Neural progenitor cell (in vitro differentiated cells): ENCODE results near the gene SHANK3. TPM values are rescaled to one million over a fixed set of nuclear protein-coding genes. Genes with fewer than 3 reads are reported as not detected.

Source experiments
- DNase-seq: peaks from one replicate; pipeline ENCODE4 v3.0.0-alpha.2; 2016; ENCODE audit warnings: low spot score
- H2AFZ ChIP-seq: fragments of 200-600 bp; sonication (generic); replicated peaks from 2 replicates; pipeline ENCODE4 v1.6.1; 2016; ENCODE audit warnings: antibody characterized with exemption
- H3F3A ChIP-seq: fragments of 200-600 bp; sonication (generic); 2 replicates; pipeline ENCODE4 v1.6.1; 2016; ENCODE audit warnings: antibody characterized with exemption, low read depth
- H3K27ac ChIP-seq: fragments of 200-600 bp; sonication (generic); 2 replicates; pipeline ENCODE4 v1.5.1; 2016; ENCODE audit warnings: mild to moderate bottlenecking
- H3K27me3 ChIP-seq: fragments of 200-600 bp; sonication (generic); 2 replicates; pipeline ENCODE4 v1.6.1; 2016; ENCODE audit warnings: mild to moderate bottlenecking, moderate library complexity
- H3K36me3 ChIP-seq: fragments of 200-600 bp; sonication (generic); 2 replicates; pipeline ENCODE4 v1.5.1; 2016
- H3K4me1 ChIP-seq: fragments of 200-600 bp; sonication (generic); 2 replicates; pipeline ENCODE4 v1.6.1; 2016; ENCODE audit warnings: mixed run types
- H3K4me2 ChIP-seq: fragments of 200-600 bp; sonication (generic); 2 replicates; pipeline ENCODE4 v1.6.1; 2016
- H3K4me3 ChIP-seq: fragments of 200-600 bp; sonication (generic); 2 replicates; pipeline ENCODE4 v1.5.1; 2016
- H3K79me2 ChIP-seq: fragments of 200-600 bp; sonication (generic); 2 replicates; pipeline ENCODE4 v1.6.1; 2016; ENCODE audit warnings: low read depth
- H3K9ac ChIP-seq: fragments of 200-600 bp; sonication (generic); 2 replicates; pipeline ENCODE4 v1.6.1; 2016
- H3K9me3 ChIP-seq: fragments of 200-600 bp; sonication (generic); 2 replicates; pipeline ENCODE4 v1.5.1; 2016; ENCODE audit warnings: low read depth
- H4K20me1 ChIP-seq: fragments of 200-600 bp; sonication (generic); 2 replicates; pipeline ENCODE4 v1.6.1; 2016; ENCODE audit warnings: low read depth
- H3K27ac Mint-ChIP-seq: 3 replicates; pipeline ENCODE4 v1.8.0; 2021; ENCODE audit warnings: mixed read lengths
- H3K27me3 Mint-ChIP-seq: 2 replicates; pipeline ENCODE4 v1.8.0; 2022; ENCODE audit warnings: low read depth, mild to moderate bottlenecking, inconsistent platforms, moderate library complexity, mixed read lengths; ENCODE audit not compliant: insufficient read depth
- H3K36me3 Mint-ChIP-seq: 3 replicates; pipeline ENCODE4 v1.8.0; 2021; ENCODE audit warnings: mixed read lengths
- H3K4me1 Mint-ChIP-seq: 3 replicates; pipeline ENCODE4 v1.8.0; 2021; ENCODE audit warnings: mixed read lengths
- H3K4me3 Mint-ChIP-seq: 3 replicates; pipeline ENCODE4 v1.8.0; 2021; ENCODE audit warnings: mild to moderate bottlenecking, moderate library complexity, mixed read lengths
- H3K9me3 Mint-ChIP-seq: 3 replicates; pipeline ENCODE4 v1.8.0; 2020; ENCODE audit warnings: mixed read lengths
- EZH2 ChIP-seq: fragments of 200-600 bp; sonication (generic); IDR thresholded peaks from 2 replicates; pipeline ENCODE4 v1.6.1; 2017; ENCODE audit warnings: antibody characterized with exemption, mild to moderate bottlenecking, moderate library complexity
- EZH2phosphoT487 ChIP-seq: fragments of 200-600 bp; sonication (generic); IDR thresholded peaks from 2 replicates; pipeline ENCODE4 v1.6.1; 2017; ENCODE audit warnings: antibody characterized with exemption
- total RNA-seq: library from RNA; depleted of rRNA; stranded (reverse); fragments of >200 nt; gene quantifications from 2 replicates; pipeline ENCODE4 v1.2.3, GENCODE V29; 2015; ENCODE audit warnings: low replicate concordance
- TF ChIP-seq, protein P1 (sequence below): fragments of 200-600 bp; sonication (generic); IDR thresholded peaks from 2 replicates; pipeline ENCODE4 v1.5.1; 2017; ENCODE audit warnings: antibody characterized with exemption, mild to moderate bottlenecking

SHANK3 gene
- total RNA-seq, 1 donor from 2014 or later: 0.65 TPM

GRCh38 chr22:50683086-50683993, 10.7 kb downstream of the SHANK3 start:
- Histone ChIP-seq H3K36me3 (no peaks in the 10 kb centered on the region), H3K9me3 (no peaks in the 10 kb centered on the region), H3K9ac (no peak overlapping the region), H3K27ac (no peak overlapping the region), H3K79me2 (no peaks in the 10 kb centered on the region), H2AFZ (no peak overlapping the region), H3F3A (no peaks in the 10 kb centered on the region), H3K4me2 (no peak overlapping the region), H3K4me3 (no peak overlapping the region), H4K20me1 (no peaks in the 10 kb centered on the region), H3K27me3 (no peaks in the 10 kb centered on the region), H3K4me1 (no peaks in the 10 kb centered on the region)
- Mint-ChIP-seq H3K9me3 (peaks cover 9% of the 10 kb centered on the region), H3K4me1 (peaks cover 8% of the 10 kb centered on the region), H3K36me3 (peaks cover 26% of the 10 kb centered on the region), H3K27me3 (peaks cover 4% of the 10 kb centered on the region), H3K4me3 (no peak overlapping the region), H3K27ac (no peak overlapping the region)
- TF ChIP-seq, protein P1, sequence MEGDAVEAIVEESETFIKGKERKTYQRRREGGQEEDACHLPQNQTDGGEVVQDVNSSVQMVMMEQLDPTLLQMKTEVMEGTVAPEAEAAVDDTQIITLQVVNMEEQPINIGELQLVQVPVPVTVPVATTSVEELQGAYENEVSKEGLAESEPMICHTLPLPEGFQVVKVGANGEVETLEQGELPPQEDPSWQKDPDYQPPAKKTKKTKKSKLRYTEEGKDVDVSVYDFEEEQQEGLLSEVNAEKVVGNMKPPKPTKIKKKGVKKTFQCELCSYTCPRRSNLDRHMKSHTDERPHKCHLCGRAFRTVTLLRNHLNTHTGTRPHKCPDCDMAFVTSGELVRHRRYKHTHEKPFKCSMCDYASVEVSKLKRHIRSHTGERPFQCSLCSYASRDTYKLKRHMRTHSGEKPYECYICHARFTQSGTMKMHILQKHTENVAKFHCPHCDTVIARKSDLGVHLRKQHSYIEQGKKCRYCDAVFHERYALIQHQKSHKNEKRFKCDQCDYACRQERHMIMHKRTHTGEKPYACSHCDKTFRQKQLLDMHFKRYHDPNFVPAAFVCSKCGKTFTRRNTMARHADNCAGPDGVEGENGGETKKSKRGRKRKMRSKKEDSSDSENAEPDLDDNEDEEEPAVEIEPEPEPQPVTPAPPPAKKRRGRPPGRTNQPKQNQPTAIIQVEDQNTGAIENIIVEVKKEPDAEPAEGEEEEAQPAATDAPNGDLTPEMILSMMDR: no peak
- TF ChIP-seq EZH2 (no peak), EZH2phosphoT487 (no peak)
- peak; percentile 11 for DNase-seq

DNA sequence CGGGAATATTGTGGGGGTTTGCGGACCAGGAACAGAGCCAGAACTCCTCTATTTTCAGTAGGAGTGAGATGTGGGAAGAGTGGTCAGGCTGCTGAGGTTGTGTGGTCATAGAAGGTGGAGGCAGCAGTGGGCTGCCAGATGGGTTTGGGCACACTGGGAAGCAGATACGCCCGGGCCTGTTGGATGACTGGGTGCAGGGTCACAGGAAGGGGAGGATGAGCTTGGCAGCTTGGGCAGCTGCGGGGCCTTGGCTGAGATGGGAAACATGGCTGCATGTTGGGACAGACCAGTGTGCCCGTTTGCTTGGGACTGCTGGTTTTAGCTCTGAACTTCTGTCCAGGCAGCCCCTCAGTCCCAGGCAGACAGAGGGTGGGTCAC, 11.4 kb downstream of the SHANK3 start:
- no peak overlapping the region for H3K9ac ChIP-seq
- H3K4me3 ChIP-seq: no peak overlapping the region
- no peak overlapping the region for H3K27ac ChIP-seq
- H3K79me2 ChIP-seq: no peaks in the 10 kb centered on the region
- peaks cover 8% of the 10 kb centered on the region for H3K9me3 Mint-ChIP-seq
- no peak overlapping the region for H2AFZ ChIP-seq
- H3K36me3 Mint-ChIP-seq: peaks cover 31% of the 10 kb centered on the region
- no peak overlapping the region for H3K27ac Mint-ChIP-seq
- no peak overlapping the region for H3K4me3 Mint-ChIP-seq
- H3K27me3 Mint-ChIP-seq: peaks cover 4% of the 10 kb centered on the region
- H3K36me3 ChIP-seq: no peaks in the 10 kb centered on the region
- H3K27me3 ChIP-seq: no peaks in the 10 kb centered on the region
- H3K4me1 ChIP-seq: no peaks in the 10 kb centered on the region
- H3K4me1 Mint-ChIP-seq: peaks cover 7% of the 10 kb centered on the region
- H3K9me3 ChIP-seq: no peaks in the 10 kb centered on the region
- TF ChIP-seq, protein P1: no peak
- no peak for TF ChIP-seq EZH2phosphoT487
- no peak for TF ChIP-seq EZH2
- DNase-seq: no peak
- H3F3A ChIP-seq: no peaks in the 10 kb centered on the region
- no peak overlapping the region for H3K4me2 ChIP-seq
- no peaks in the 10 kb centered on the region for H4K20me1 ChIP-seq

DNA sequence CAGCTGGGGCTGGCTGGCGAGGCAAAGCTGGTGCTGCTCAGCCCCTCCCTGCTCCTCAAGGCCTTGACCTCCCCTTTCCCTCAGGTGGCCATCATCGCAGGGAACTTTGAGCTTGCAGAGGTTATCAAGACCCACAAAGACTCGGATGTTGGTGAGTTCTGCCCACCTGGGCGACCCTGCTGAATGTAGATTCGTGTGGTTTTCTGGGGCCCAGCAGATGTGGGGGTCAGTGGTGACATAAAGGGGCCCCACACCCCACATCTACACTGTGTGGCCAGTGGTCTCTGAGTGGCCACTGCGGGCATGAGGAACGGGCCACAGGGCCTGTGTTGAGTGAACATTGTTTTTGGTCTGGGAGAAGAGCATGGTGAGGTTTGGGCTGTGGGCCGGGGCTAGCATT, 11.9 kb downstream of the SHANK3 start:
- Mint-ChIP-seq H3K36me3 (peaks cover 32% of the 10 kb centered on the region), H3K27me3 (peaks cover 4% of the 10 kb centered on the region), H3K4me1 (peaks cover 7% of the 10 kb centered on the region), H3K27ac (peak overlapping the region; percentile 84), H3K4me3 (peak overlapping the region; percentile 58), H3K9me3 (peaks cover 8% of the 10 kb centered on the region)
- Histone ChIP-seq H3F3A (no peaks in the 10 kb centered on the region), H3K79me2 (no peaks in the 10 kb centered on the region), H2AFZ (no peak overlapping the region), H3K4me2 (no peak overlapping the region), H3K27ac (no peak overlapping the region), H3K4me3 (no peak overlapping the region), H4K20me1 (no peaks in the 10 kb centered on the region), H3K9ac (no peak overlapping the region), H3K4me1 (no peaks in the 10 kb centered on the region), H3K27me3 (no peaks in the 10 kb centered on the region), H3K9me3 (no peaks in the 10 kb centered on the region), H3K36me3 (no peaks in the 10 kb centered on the region)
- TF ChIP-seq EZH2 (no peak), EZH2phosphoT487 (no peak)
- TF ChIP-seq, protein P1: no peak
- DNase-seq: no peak
